ENCODE data around the gene ILDR1. TPM values are rescaled to one million over a fixed set of nuclear protein-coding genes. Genes with fewer than 3 reads are reported as not detected.
A peak's percentile ranks its signal among the peaks of the same experiment; 100 is the strongest.

Gene ILDR1
- total and polyA plus RNA-seq, 10 of the 15 experiments (the other 5 are each of a cell fraction or from before 2014, with no cell fraction given) = 1.3 to 12.0 (median 7.0) TPM

- TF ChIP-seq ATF3 (IDR thresholded peaks at IDR 0.05; ENCODE audit: borderline replicate concordance, extremely low read depth, low read depth, low read length) (no peak), RCOR1 (conservative IDR thresholded peaks at IDR 0.05; ENCODE audit: low read depth, low read length) (no peak), ZNF24 (IDR thresholded peaks at IDR 0.05) (no peak), ZZZ3 (IDR thresholded peaks at IDR 0.05; ENCODE audit: control insufficient read depth, insufficient read length, low read depth) (no peak), SMARCA5 (IDR thresholded peaks at IDR 0.05) (no peak), REST (IDR thresholded peaks at IDR 0.05; ENCODE audit: low read depth, low read length) (no peak), ZSCAN29 (IDR thresholded peaks at IDR 0.05) (no peak), NFIC (IDR thresholded peaks at IDR 0.05; ENCODE audit: low read depth, low read length) (no peak), BCL11A (IDR thresholded peaks at IDR 0.05; ENCODE audit: low read depth, low read length) (peak; percentile 58; the same call in 1 of the 2 replicates), EP300 (IDR thresholded peaks at IDR 0.05; ENCODE audit: borderline replicate concordance in 1 of 2, control insufficient read depth in 1 of 2, low read depth in 2 of 2, low read length in 2 of 2) (peak; percentile 35 to 50; a peak in 2 of 4 replicates), SIX5 (IDR thresholded peaks at IDR 0.05; ENCODE audit: low read depth, low read length, severe bottlenecking) (no peak), ASH2L (IDR thresholded peaks at IDR 0.05; ENCODE audit: borderline replicate concordance, low read depth) (no peak), JUND (IDR thresholded peaks at IDR 0.05; ENCODE audit: low read depth, low read length) (no peak), ZNF687 (IDR thresholded peaks at IDR 0.05) (peak; percentile 39; the same call in 1 of the 2 replicates), SIN3A (IDR thresholded peaks at IDR 0.05; ENCODE audit: low read depth, low read length) (no peak), CREM (IDR thresholded peaks at IDR 0.05; ENCODE audit: low read depth) (peak; percentile 39; the same call in 1 of the 2 replicates), ZNF207 (IDR thresholded peaks at IDR 0.05; ENCODE audit: borderline replicate concordance) (no peak), GATAD2B (conservative IDR thresholded peaks at IDR 0.05; ENCODE audit: low read depth) (no peak), PML (IDR thresholded peaks at IDR 0.05; ENCODE audit: low read length) (no peak)
- TF ChIP-seq, protein P1, sequence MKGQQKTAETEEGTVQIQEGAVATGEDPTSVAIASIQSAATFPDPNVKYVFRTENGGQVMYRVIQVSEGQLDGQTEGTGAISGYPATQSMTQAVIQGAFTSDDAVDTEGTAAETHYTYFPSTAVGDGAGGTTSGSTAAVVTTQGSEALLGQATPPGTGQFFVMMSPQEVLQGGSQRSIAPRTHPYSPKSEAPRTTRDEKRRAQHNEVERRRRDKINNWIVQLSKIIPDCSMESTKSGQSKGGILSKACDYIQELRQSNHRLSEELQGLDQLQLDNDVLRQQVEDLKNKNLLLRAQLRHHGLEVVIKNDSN (IDR thresholded peaks at IDR 0.05; ENCODE audit: borderline replicate concordance, extremely low read length, insufficient read depth, low read depth, low read length) = no peak
- TF ChIP-seq, protein P2, sequence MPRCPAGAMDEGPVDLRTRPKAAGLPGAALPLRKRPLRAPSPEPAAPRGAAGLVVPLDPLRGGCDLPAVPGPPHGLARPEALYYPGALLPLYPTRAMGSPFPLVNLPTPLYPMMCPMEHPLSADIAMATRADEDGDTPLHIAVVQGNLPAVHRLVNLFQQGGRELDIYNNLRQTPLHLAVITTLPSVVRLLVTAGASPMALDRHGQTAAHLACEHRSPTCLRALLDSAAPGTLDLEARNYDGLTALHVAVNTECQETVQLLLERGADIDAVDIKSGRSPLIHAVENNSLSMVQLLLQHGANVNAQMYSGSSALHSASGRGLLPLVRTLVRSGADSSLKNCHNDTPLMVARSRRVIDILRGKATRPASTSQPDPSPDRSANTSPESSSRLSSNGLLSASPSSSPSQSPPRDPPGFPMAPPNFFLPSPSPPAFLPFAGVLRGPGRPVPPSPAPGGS (IDR thresholded peaks at IDR 0.05; ENCODE audit: borderline replicate concordance, insufficient read depth, low read depth, low read length, poor library complexity, severe bottlenecking) = no peak
These were observed 30.9 kb upstream of the ILDR1 start (continued) for GRCh38 chr3:122052968-122053367.
